DMS53 treated with DMSO at 0.1 percent for 48 hours (cell line): ENCODE measurements around the gene TFPI2.

Experiments used
- DNase-seq: peaks from one replicate; lab custom pipeline; 2025; ENCODE audit not compliant: unreplicated experiment; lab: John Stamatoyannopoulos, UW

Gene TFPI2

GRCh38 chr7:93910076-93910994 lies 19.8 kb upstream of the TFPI2 start:
- no peak for DNase-seq

- DNase-seq: no peak
These were observed 15.7 kb upstream of the TFPI2 start, which contains the start of gene GNGT1 for GRCh38 chr7:93906267-93906666. GNGT1 (plus strand) TSS chr7:93906567; CDS start chr7:93906747, 180 bp downstream.

- peak; percentile 32 for DNase-seq
These were observed 12.3 kb upstream of the TFPI2 start for GRCh38 chr7:93902777-93903423.

- no peak for DNase-seq
These were observed 7.1 kb upstream of the TFPI2 start for GRCh38 chr7:93897680-93898079.

- DNase-seq: no peak
These were observed 5.5 kb upstream of the TFPI2 start for GRCh38 chr7:93895859-93896600.

GRCh38 chr7:93894966-93895640 lies 4.5 kb upstream of the TFPI2 start:
- no peak for DNase-seq

GRCh38 chr7:93894426-93894825 lies 3.9 kb upstream of the TFPI2 start:
- no peak for DNase-seq

- peak; percentile 48 for DNase-seq
These were observed 501 bp downstream of the TFPI2 start for GRCh38 chr7:93890041-93890463.

- no peak for DNase-seq
These were observed 1.3 kb downstream of the TFPI2 start for GRCh38 chr7:93889261-93889660.

- DNase-seq: no peak
These were observed 6.0 kb downstream of the TFPI2 start for GRCh38 chr7:93884541-93884940.

GRCh38 chr7:93883917-93884345 lies 6.6 kb downstream of the TFPI2 start:
- DNase-seq: no peak

GRCh38 chr7:93883078-93883916 lies 7.3 kb downstream of the TFPI2 start:
- no peak for DNase-seq

GRCh38 chr7:93882468-93882867 lies 8.1 kb downstream of the TFPI2 start:
- no peak for DNase-seq

GRCh38 chr7:93879356-93879755 lies 11.2 kb downstream of the TFPI2 start:
- DNase-seq: no peak

GRCh38 chr7:93877742-93878141 lies 12.8 kb downstream of the TFPI2 start:
- DNase-seq: no peak

- DNase-seq: no peak
These were observed 16.5 kb downstream of the TFPI2 start for GRCh38 chr7:93873998-93874574.

GRCh38 chr7:93866886-93867285 lies 23.7 kb downstream of the TFPI2 start:
- no peak for DNase-seq

GRCh38 chr7:93862651-93863050 lies 27.9 kb downstream of the TFPI2 start:
- DNase-seq: no peak

- no peak for DNase-seq
These were observed 29.1 kb downstream of the TFPI2 start for GRCh38 chr7:93861325-93861949.
